Transverse colon (tissue), 4 donors: ENCODE measurements around the gene ANKDD1B. TPM values are rescaled to one million over a fixed set of nuclear protein-coding genes. Genes with fewer than 3 reads are reported as not detected.

Experiments
- DNase-seq: peaks from one replicate; pipeline ENCODE4 v3.0.0-alpha.2; 2019
- H3K27ac ChIP-seq, 4 donors: fragments of 200-600 bp; sonication (generic); 2 replicates each; pipeline ENCODE4 v1.5.1; 2016 to 2018; ENCODE audit warnings: inconsistent platforms in 4 of 4
- H3K27me3 ChIP-seq: fragments of 200-600 bp; sonication (generic); 2 replicates; pipeline ENCODE4 v1.5.1; 2017; ENCODE audit warnings: inconsistent platforms
- H3K36me3 ChIP-seq, 4 donors: fragments of 200-600 bp; sonication (generic); 2 replicates each; pipeline ENCODE4 v1.5.1; 2017 to 2019; ENCODE audit warnings: inconsistent platforms in 4 of 4
- H3K4me1 ChIP-seq, 4 donors: fragments of 200-600 bp; sonication (generic); 2 replicates each; pipeline ENCODE4 v1.5.1; 2017 to 2020; ENCODE audit warnings: inconsistent platforms in 4 of 4
- H3K4me3 ChIP-seq, 4 donors: fragments of 200-600 bp; sonication (generic); 1 replicate in 1 of 4; 2 replicates in 3 of 4; pipeline versions ENCODE4 v1.5.1 to v1.6.1; 2017 to 2019; ENCODE audit warnings: inconsistent platforms in 4 of 4
- H3K9me3 ChIP-seq, 2 donors: fragments of 200-600 bp; sonication (generic); 2 replicates each; pipeline ENCODE4 v1.5.1; 2017 to 2019; ENCODE audit warnings: inconsistent platforms in 2 of 2
- EP300 ChIP-seq: sonication (generic); formaldehyde crosslinking; IDR thresholded peaks from one replicate; pipeline ENCODE4 v1.6.1; 2017; ENCODE audit warnings: antibody characterized with exemption, low read depth
- POLR2A ChIP-seq: fragments of 450-650 bp; IDR thresholded peaks from one replicate; pipeline ENCODE4 v1.6.1; 2016; ENCODE audit warnings: antibody characterized with exemption, mild to moderate bottlenecking, moderate library complexity
- POLR2AphosphoS5 ChIP-seq, 3 donors: sonication (generic); formaldehyde crosslinking; IDR thresholded peaks; one replicate each; pipeline ENCODE4 v1.6.1; 2016; ENCODE audit warnings: antibody characterized with exemption in 3 of 3
- WGBS, 2 donors: methylation state at CpG; one replicate each; pipeline ENCODE4 v1.1.5; 2018; ENCODE audit warnings: low coverage in 1 of 2; 5-methylcytosine and 5-hydroxymethylcytosine counted together
- in situ Hi-C, 4 donors: fragments of 200-750 bp; cut with MboI; loops; one replicate each; pipeline versions ENCODE4 v1.15.0 to v1.15.1; 2017; ENCODE audit warnings: low sequenced_read_pairs in 3 of 4, low pct_ligation_motif_present in 1 of 4, low pct_unique_long_range_greater_than_20kb in 1 of 4
- intact Hi-C: fragments of 100-400 bp; cut with DNase I; formaldehyde crosslinking; loops from one replicate; pipeline ENCODE4 v1.15.1; 2023; ENCODE audit warnings: low total_unique reads
- total RNA-seq, 4 donors: library from RNA; depleted of rRNA; stranded (reverse); fragments of >200 nt; gene quantifications; one replicate each; pipeline ENCODE4 v1.1.0, GENCODE V29; 2016
- TF ChIP-seq, protein P1 (sequence below), 5 experiments: fragments of 200-600 bp in 3 of 5; fragments of 450-650 bp in 2 of 5; sonication (generic) in 3 of 5; IDR thresholded peaks; 1 replicate in 2 of 5; 2 replicates in 3 of 5; pipeline ENCODE4 v1.5.1; 2016 to 2017; ENCODE audit warnings: antibody characterized with exemption in 5 of 5, inconsistent platforms in 3 of 5, mild to moderate bottlenecking in 2 of 5, moderate library complexity in 1 of 5

Gene ANKDD1B
- total RNA-seq, 4 donors from 2014 or later, result 3.6 to 20.6 (median 13.9) TPM

DNA sequence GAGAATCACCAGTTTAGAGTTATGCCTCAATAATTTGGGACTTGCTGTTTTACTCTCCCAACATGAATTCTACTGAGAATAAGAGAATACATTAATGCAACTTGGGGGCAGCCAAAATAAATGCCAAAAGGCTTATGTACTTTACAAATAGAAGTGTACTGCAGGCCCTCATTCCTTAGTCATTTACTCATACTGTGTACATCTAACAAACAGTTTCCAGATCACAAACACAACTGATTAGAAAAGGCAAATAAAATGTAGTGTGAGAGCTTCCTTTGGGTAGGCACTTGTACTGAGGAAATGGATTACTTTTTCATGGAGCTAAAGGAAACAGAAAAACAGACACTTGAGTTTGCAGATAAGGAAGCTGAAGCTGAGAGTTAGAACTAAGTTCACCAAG, 12.6 kb downstream of the ANKDD1B start:
- TF ChIP-seq POLR2A, result no peak
- no peak for TF ChIP-seq POLR2AphosphoS5 (IDR thresholded peaks at IDR 0.05)
- no peak for TF ChIP-seq EP300
- TF ChIP-seq, protein P1, sequence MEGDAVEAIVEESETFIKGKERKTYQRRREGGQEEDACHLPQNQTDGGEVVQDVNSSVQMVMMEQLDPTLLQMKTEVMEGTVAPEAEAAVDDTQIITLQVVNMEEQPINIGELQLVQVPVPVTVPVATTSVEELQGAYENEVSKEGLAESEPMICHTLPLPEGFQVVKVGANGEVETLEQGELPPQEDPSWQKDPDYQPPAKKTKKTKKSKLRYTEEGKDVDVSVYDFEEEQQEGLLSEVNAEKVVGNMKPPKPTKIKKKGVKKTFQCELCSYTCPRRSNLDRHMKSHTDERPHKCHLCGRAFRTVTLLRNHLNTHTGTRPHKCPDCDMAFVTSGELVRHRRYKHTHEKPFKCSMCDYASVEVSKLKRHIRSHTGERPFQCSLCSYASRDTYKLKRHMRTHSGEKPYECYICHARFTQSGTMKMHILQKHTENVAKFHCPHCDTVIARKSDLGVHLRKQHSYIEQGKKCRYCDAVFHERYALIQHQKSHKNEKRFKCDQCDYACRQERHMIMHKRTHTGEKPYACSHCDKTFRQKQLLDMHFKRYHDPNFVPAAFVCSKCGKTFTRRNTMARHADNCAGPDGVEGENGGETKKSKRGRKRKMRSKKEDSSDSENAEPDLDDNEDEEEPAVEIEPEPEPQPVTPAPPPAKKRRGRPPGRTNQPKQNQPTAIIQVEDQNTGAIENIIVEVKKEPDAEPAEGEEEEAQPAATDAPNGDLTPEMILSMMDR (IDR thresholded peaks at IDR 0.05), result no peak
- no peak for DNase-seq
- intact Hi-C loops, result no loop called here
- H3K4me3 ChIP-seq, result no peak overlapping the region
- H3K27ac ChIP-seq, result peak overlapping the region; percentile 13 to 81 (median 78)
- H3K27me3 ChIP-seq, result no peaks in the 10 kb centered on the region
- H3K4me1 ChIP-seq, result peaks cover 0 to 29% (median 15%) of the 10 kb centered on the region in 4 donors
- no peaks in the 10 kb centered on the region for H3K9me3 ChIP-seq
- no peaks in the 10 kb centered on the region for H3K36me3 ChIP-seq
- in situ Hi-C loops, result no loop called here

DNA sequence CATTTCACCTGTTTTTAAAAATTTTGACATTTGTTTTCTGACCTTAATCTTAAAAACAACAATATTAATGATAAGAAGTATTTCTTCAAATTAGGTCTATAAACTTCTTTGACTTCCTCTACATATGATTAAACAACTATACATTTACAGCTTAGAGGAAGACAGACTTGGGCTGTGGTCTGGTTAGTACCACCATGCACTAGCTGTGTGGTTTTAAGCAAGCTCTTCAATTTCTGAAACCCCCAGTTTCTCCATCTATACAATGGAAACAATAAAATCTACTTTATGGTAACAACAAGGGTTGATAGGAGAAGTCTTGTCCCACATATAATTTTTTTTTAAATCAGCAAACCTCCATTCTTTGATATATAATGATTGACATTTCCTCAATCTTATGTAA, 15.7 kb downstream of the ANKDD1B start:
- Histone ChIP-seq H3K4me3 (no peak overlapping the region), H3K27ac (no peak overlapping the region), H3K4me1 (peaks cover 0 to 17% (median 8%) of the 10 kb centered on the region in 4 donors), H3K9me3 (no peaks in the 10 kb centered on the region), H3K36me3 (no peaks in the 10 kb centered on the region), H3K27me3 (no peaks in the 10 kb centered on the region)
- DNase-seq, result no peak
- TF ChIP-seq, protein P1 (IDR thresholded peaks at IDR 0.05), result no peak
- TF ChIP-seq EP300, result no peak
- no peak for TF ChIP-seq POLR2A
- no peak for TF ChIP-seq POLR2AphosphoS5 (IDR thresholded peaks at IDR 0.05)
- intact Hi-C loops (no loop called here), in situ Hi-C loops (no loop called here)

DNA sequence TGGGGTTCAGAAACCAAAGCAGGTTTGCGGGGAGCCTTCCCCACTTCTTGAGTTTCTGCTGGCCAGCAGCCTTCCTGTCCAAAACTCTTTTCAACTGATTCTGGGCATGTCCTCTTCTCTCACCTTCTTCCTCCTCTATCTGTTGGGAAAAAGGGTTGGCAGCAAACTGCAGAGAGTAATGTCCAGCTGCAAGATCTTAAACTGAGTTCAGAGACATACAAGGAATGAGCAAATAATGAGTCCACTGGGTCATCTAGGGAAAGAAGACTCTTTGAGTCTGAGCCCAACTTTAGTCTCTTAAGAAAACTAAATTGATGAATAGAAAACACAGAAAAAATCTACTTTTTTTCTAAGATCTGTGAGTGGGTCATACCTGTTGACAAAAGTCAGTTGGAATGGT, 16.5 kb downstream of the ANKDD1B start:
- H3K9me3 ChIP-seq, result no peaks in the 10 kb centered on the region
- DNase-seq, result no peak
- peaks cover 0 to 12% (median 4%) of the 10 kb centered on the region in 4 donors for H3K4me1 ChIP-seq
- TF ChIP-seq POLR2A (no peak), EP300 (no peak), POLR2AphosphoS5 (IDR thresholded peaks at IDR 0.05) (no peak)
- TF ChIP-seq, protein P1 (IDR thresholded peaks at IDR 0.05), result no peak
- no peak overlapping the region for H3K4me3 ChIP-seq
- no peak overlapping the region for H3K27ac ChIP-seq
- intact Hi-C loops, result no loop called here
- no peaks in the 10 kb centered on the region for H3K27me3 ChIP-seq
- in situ Hi-C loops, result no loop called here
- H3K36me3 ChIP-seq, result no peaks in the 10 kb centered on the region
- 83 to 100% methylated on average over 1 of the region's 1 CpG for WGBS, 2 donors

- intact Hi-C loops, result no loop called here
- Histone ChIP-seq H3K4me1 (no peaks in the 10 kb centered on the region), H3K9me3 (no peaks in the 10 kb centered on the region), H3K36me3 (no peaks in the 10 kb centered on the region), H3K27me3 (no peaks in the 10 kb centered on the region), H3K27ac (no peak overlapping the region), H3K4me3 (no peak overlapping the region)
- in situ Hi-C loops, result no loop called here
- 79 to 100% methylated on average over 2 of the region's 2 CpGs for WGBS, 2 donors
- TF ChIP-seq POLR2A (no peak), POLR2AphosphoS5 (IDR thresholded peaks at IDR 0.05) (no peak), EP300 (no peak)
- TF ChIP-seq, protein P1 (IDR thresholded peaks at IDR 0.05), result no peak
- no peak for DNase-seq
These were observed 19.6 kb downstream of the ANKDD1B start for GRCh38 chr5:75630875-75631274.
